HG03060 (cell line): ENCODE measurements around the gene ANXA7.

ENCODE experiments used
- ATAC-seq: cut with Tn5 transposase; IDR thresholded peaks from one replicate; pipeline ENCODE4 v1.9.1; 2021; ENCODE audit warnings: low read depth, moderate number of reproducible peaks; ENCODE audit not compliant: unreplicated experiment

Gene ANXA7

GRCh38 chr10:73413528-73414229 lies at the start of gene ANXA7:
Gene ANXA7 (minus strand): TSS chr10:73414058. CDS start chr10:73400856, 13,202 bp downstream.
- ATAC-seq: peak; percentile 71

DNA sequence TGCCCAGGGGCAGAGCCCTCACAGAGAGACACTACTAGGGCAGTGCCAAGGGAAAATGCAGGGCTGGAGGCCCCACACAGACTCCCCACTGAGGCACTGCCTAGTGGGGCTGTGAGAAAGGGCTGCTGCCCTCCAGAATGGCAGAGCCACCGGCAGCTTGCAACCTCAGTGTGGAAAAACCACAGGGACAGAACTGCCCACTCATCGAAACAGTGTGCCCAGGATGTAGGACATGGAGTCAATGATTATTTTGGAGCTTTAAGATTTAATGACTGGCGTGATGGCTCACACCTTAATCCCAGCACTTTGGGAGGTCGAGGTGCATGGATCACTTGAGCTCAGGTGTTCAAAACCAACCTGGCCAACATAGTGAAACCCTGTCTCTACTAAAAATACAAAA lies 47.0 kb upstream of the ANXA7 start:
- ATAC-seq: no peak

- no peak for ATAC-seq
Observed at GRCh38 chr10:73459683-73460314, 45.9 kb upstream of the ANXA7 start.

GRCh38 chr10:73456187-73456890 lies 42.5 kb upstream of the ANXA7 start:
- no peak for ATAC-seq

DNA sequence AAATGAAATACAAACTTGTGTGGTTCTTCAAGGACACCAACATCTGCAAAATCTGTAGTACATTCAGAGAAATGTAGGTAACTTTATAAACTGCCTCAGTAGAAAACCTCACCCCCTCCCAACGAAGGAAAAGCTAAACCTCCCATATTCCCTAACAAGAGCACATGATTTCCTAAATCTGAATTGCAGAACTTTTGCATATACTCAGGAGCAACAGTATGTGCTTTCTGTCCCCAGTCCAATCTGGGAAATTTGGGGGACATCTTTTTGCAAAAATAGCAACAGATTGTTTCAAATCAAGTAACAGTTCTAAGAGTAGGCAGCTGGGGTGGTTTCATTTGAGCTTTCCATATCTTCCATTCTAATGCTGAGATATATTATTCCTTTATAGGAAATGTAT lies 35.3 kb upstream of the ANXA7 start:
- ATAC-seq: no peak

GRCh38 chr10:73448384-73448783 lies 34.5 kb upstream of the ANXA7 start:
- no peak for ATAC-seq

DNA sequence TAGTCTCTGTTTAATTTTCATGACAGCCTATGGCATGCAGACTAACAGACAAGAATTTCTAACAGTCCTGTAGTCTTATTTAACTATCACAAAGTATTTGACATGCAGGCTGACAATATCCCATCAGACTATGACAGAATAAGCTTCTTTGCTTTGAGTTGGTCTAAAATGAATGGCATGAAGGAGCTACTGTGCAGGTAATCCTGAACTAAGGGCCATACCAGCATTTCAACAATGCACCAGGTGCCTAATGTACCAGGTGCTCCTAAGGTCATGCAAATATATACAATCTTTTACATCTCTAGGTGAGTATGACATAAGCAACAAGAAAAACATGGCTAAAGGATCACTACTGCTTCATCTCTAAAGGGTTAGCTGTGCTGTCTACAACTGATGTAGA lies 33.1 kb upstream of the ANXA7 start:
- no peak for ATAC-seq

DNA sequence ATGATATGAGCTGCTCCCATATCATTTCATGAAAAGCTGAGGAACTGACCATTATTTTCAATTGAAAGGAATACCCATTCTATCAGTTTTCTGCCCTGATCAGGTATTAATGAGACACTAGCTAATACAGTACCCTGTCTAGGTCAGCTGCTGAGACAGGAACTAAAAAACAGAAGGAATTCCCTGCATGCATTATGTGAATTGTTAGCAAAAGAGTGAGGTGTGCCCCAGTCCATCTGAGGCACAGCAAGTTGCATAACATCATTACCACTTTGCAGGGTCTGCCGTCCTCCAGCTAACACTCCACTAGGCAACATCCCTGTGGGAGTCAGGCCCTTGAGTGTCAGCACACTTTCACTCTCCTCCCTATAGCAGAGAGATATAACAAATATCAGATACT lies 30.6 kb upstream of the ANXA7 start:
- no peak for ATAC-seq

DNA sequence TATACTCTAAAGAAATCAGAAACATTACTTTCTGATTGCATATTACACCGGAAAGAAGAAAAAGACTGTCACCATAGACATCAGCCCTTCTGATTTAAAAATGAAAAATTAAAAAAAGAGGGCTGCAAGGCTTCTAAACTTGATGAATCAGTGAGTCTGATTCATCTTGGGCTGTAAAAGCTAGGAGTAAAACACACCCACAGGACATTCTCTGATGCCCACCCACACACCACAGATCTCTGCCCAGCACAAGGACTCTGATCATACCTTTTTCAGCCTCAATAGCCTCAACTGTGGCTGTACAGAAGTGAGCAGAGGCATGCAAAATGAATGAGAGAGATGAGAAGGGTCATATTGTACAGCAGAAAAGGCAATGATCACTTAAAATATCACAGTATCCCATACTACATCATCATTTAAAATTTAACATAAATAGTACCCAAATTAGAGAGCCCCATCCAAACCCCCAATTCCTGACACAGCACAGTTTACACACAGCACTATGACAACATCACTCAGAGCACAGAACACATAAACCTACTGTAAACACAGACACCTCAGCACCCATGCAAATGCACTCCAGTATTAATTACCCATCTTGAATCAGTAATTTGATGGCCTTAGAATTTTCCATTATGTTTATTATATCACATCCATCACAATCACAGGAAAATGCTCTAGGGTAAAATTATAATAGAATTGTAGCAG lies 25.9 kb upstream of the ANXA7 start:
- ATAC-seq: no peak

- no peak for ATAC-seq
Observed at GRCh38 chr10:73439055-73439454, 25.2 kb upstream of the ANXA7 start.

DNA sequence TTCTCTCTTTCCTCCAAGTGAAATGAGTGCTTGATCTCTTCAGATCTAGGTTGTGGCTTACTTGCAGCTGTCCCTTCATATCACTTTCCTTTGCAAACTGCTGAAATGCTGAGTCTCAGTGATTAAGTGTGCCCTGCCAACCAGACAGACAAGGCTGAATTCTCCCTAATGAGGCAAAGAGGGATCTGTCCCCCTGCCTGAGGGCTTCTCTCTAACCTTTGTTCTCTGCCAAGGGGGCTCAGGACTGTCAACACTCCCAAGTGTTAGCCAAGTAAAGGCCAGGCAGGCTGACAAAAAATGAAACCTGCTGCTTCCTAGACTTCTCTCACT lies 19.6 kb upstream of the ANXA7 start, which contains the start of gene MSS51:
MSS51 (minus strand) TSS at position 24 of the 330 bp plus-strand sequence. CDS start 5,277 bp downstream, outside the sequence.
- no peak for ATAC-seq

DNA sequence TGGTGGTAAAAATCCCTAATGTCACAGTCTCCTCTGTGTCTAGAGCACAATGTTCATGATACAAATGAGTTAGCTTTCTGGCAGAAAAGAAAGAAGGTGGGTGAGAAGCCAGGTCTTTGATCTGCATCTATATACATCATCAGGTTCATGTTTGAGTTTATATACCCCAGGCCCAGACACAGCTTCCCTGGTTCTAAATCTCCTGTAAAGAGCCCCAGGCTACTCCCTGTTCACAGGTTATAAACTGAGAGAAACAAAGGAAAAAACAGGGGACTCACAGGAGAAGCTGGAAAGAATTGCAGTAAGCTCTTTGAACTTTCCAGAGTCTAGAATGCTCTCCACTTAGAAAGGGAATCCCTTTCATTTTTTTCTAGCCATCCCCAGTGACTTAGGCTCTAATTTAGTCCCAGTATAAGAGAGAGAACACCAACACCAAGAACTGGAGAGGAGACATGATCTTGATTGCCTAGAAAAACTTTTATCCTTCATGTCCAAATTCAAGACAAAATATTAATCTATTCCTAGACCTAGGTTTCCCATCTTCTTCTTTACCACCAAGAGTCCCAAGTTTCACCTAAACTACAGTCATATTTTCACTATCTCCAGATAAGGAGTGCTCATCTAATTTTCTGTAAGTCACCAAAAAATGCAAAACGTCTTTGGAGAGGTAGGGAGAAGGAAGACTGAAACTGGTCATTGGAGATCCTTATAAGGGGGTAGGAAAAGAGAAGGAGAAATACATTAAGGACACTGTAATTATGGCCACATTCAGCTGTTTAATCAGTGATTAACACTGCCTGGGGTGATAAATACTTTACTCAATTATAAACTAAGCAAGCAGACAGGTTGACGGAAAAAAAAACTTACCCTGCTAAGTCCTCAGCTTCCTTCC lies 19.0 kb upstream of the ANXA7 start:
- ATAC-seq: no peak

DNA sequence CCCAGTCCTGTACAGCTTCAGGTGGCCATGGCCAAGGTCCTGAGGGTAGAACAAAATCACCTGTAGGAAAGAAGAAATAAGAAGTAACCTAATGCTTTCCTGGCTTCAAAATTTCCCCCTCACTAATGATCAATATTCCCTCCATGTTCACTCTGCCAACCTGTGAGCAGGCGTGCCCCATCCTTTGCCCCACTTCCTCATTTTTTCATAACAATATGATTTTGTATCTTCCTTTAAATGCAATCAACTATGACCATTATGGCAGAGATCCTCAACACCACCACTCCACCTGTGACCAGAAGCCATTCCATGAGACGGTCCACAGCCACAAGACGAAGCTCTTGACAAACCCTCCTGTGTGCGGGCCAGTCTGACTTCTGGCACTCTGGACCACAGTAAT lies 12.5 kb upstream of the ANXA7 start:
- no peak for ATAC-seq

DNA sequence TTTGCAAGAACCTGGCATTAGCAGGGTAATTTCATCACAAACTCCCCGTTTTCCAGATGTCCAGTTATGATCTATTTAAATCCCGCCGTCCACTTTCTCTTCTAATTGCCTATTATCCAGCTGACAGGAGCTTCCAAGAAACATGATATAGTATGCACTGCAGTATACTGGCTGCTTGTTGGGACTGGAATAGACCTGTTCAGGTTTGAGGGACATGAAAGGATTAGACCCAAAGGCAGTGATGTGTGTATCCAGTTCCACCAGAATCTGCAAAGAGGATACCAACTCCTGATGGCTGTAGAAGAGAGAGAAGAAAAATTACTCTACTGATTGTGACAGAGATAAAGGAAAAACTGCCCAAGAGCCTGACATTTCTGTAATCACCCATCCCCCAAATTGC lies 10.6 kb upstream of the ANXA7 start:
- no peak for ATAC-seq

- no peak for ATAC-seq
Observed at GRCh38 chr10:73423309-73423708, 9.5 kb upstream of the ANXA7 start.

GRCh38 chr10:73416571-73416970 lies 2.7 kb upstream of the ANXA7 start:
- ATAC-seq: no peak

GRCh38 chr10:73414230-73414945 lies 530 bp upstream of the ANXA7 start:
- ATAC-seq: no peak

DNA sequence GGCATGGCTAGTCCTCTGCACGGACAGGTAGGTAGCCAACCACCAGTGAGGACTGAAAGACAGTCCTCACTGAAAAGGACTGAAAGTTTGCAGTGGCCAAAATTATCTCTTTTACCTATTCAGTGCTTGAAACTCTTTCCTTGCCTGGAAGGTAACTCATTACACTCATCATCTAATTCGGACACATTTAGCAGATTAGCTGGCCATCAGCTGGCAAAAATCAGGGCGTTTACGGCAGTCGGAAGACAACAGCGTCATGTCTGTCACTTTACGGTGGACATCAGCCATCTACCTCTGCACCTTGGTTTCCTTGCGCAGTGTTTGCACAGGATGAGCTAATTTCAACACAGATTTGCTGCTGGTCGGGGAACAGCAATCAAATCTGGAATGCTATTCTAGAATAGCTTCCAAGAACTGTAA lies 740 bp downstream of the ANXA7 start:
- ATAC-seq: peak; percentile 19

- ATAC-seq: no peak
Observed at GRCh38 chr10:73410897-73411296, 3.0 kb downstream of the ANXA7 start.
